Large intestine (tissue), 3 donors: ENCODE results near the gene MT1B. TPM values are rescaled to one million over a fixed set of nuclear protein-coding genes. Genes with fewer than 3 reads are reported as not detected.

Experiments used
- DNase-seq, 2 donors: peaks; one replicate each; pipeline versions ENCODE4 v3.0.0 to v3.0.0-alpha.2; 2013
- H3K27ac ChIP-seq: one replicate; pipeline ENCODE4 v1.5.1; 2013; ENCODE audit warnings: low read length
- H3K27me3 ChIP-seq: 2 replicates; pipeline ENCODE4 v1.6.1; 2013; ENCODE audit warnings: low read length; ENCODE audit not compliant: control insufficient read depth, insufficient read depth
- H3K36me3 ChIP-seq: 2 replicates; pipeline ENCODE4 v1.6.1; 2013; ENCODE audit warnings: low read length; ENCODE audit not compliant: control insufficient read depth, insufficient read depth
- H3K4me1 ChIP-seq: one replicate; pipeline ENCODE4 v1.6.1; 2013; ENCODE audit warnings: low read length; ENCODE audit not compliant: control insufficient read depth, insufficient read depth
- H3K4me3 ChIP-seq: one replicate; pipeline ENCODE4 v1.5.1; 2013; ENCODE audit warnings: low read length
- H3K9me3 ChIP-seq: one replicate; pipeline ENCODE4 v1.6.1; 2013; ENCODE audit warnings: mild to moderate bottlenecking, low read depth, low read length, moderate library complexity; ENCODE audit not compliant: control insufficient read depth
- WGBS: methylation state at CpG from one replicate; pipeline ENCODE4 v1.1.5; 2013; ENCODE audit warnings: low lambda C conversion rate; ENCODE audit not compliant: insufficient coverage; 5-methylcytosine and 5-hydroxymethylcytosine counted together
- polyA plus RNA-seq: library from polyadenylated mRNA; unstranded; fragments of 120-200 nt; gene quantifications from one replicate; pipeline ENCODE4 v1.2.1, GENCODE V29; 2013

The MT1B gene
- polyA plus RNA-seq, 1 donor = not detected

DNA sequence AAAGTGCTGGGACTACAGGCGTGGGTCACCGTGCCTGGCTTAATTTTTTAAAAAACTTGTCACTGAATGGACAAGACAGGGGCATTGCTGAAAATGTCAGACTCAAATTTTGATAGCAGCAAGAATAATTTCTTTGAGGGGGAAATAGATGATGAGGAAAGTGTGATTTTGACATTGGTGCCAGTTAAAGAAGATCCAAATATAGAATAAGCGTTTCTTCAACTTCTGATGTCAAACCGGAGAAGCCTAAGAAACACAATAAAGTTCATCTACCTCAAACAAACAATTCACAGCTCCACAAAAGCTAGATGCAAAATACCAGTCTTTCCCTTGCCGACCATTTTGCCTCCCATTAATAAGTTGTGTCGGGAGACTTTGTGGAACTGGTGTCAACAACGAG, 35.1 kb downstream of the MT1B start:
- DNase-seq = no peak
- Histone ChIP-seq H3K9me3 (peaks cover 6% of the 10 kb centered on the region), H3K4me1 (peaks cover 5% of the 10 kb centered on the region)

DNA sequence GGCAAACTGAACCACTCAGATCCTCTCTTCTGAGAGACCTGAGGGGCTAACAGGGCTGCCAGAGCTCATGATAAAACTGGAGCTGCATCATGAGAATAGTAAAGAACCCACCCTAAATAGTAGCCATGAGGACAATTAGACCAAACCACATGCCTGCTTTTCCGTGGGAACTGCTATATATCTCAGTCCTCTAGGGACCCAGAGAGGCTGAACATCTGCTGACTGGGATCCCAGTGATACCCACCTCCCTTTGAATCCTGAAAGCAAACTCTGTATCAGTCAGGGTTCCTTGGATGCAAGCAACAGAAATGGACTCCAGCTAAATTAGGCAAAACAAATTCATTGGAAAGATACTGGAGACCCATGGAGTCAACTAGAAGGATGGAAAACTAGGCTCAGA, 37.1 kb downstream of the MT1B start:
- H3K27me3 ChIP-seq = no peaks in the 10 kb centered on the region
- no CpG with 5 or more reads among the region's 1 CpG for WGBS
- peaks cover 6% of the 10 kb centered on the region for H3K9me3 ChIP-seq

More for the DNA sequence above, 35.1 kb downstream of the MT1B start:
- Histone ChIP-seq H3K27ac (no peak overlapping the region), H3K4me3 (no peak overlapping the region), H3K27me3 (no peaks in the 10 kb centered on the region), H3K36me3 (no peaks in the 10 kb centered on the region)
- 100% methylated on average over 2 of the region's 7 CpGs for WGBS

GRCh38 chr16:56689171-56689570, 37.5 kb downstream of the MT1B start:
- H3K9me3 ChIP-seq = peaks cover 6% of the 10 kb centered on the region
- no peaks in the 10 kb centered on the region for H3K27me3 ChIP-seq
- H3K4me3 ChIP-seq = no peak overlapping the region
- no peak overlapping the region for H3K27ac ChIP-seq
- peaks cover 6% of the 10 kb centered on the region for H3K4me1 ChIP-seq
- H3K36me3 ChIP-seq = no peaks in the 10 kb centered on the region
- no peak for DNase-seq
- WGBS = no CpG with 5 or more reads among the region's 3 CpGs

More for the DNA sequence above, 37.1 kb downstream of the MT1B start:
- Histone ChIP-seq H3K36me3 (no peaks in the 10 kb centered on the region), H3K4me3 (no peak overlapping the region), H3K4me1 (peaks cover 6% of the 10 kb centered on the region), H3K27ac (no peak overlapping the region)
- no peak for DNase-seq

DNA sequence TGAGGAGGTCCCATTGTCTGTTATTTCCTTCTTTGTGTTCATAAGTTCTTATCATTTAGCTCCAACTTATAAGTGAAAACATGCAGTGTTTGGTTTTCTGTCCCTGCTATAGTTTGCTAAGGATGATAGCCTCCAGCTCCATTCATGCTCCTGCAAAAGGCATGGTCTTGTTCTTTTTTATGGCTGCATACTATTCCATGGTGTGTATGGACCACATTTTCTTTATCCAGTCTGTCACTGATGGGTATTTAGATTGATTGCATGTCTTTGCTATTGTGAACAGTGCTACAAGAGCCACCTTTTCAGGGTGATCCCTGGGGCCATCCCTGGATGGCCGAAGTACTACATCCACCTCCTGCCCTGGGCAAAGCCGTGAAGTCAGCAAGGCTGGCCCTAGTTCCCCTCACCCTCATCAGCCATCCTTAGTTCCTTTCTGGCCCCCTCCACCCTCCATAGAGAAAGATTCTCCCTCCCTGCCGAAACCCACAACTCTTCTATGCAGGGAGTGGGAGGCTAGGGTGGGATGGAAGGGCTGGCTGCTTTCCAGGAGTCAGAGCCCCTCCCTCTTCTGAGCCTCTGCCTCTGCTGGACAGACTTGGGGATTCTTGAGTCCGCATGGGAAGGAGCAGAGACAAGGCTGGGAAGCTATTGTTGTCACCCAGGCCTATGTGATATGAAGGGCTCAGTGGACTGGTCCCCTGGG, 38.9 kb downstream of the MT1B start:
- Histone ChIP-seq H3K27ac (no peak overlapping the region), H3K36me3 (no peaks in the 10 kb centered on the region), H3K27me3 (no peaks in the 10 kb centered on the region), H3K4me3 (no peak overlapping the region), H3K4me1 (peaks cover 6% of the 10 kb centered on the region), H3K9me3 (peaks cover 6% of the 10 kb centered on the region)
- DNase-seq = no peak
- no CpG with 5 or more reads among the region's 4 CpGs for WGBS

DNA sequence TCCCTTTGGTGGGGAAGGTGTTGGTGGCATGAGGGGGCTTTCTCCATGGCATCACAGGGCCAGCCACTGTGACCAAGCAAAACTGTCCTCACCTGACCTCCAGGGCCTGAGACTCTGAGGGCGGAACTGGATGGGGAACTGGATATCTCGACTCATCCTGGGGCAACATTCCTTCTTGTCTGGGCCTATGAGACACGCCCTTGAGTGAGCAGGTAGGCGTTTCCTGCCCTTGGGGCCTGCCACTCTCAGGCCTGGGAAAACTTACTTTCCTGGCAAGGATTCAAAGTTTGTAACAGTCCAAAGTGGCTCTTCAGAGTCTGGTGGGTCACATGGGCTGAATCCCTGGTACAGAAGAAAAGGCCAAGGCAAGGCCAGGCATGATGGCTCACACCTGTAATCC, 40.2 kb downstream of the MT1B start:
- DNase-seq = peak; percentile 92 to 97
- H3K27me3 ChIP-seq = no peaks in the 10 kb centered on the region
- no peak overlapping the region for H3K4me3 ChIP-seq
- WGBS = no CpG with 5 or more reads among the region's 4 CpGs
- no peaks in the 10 kb centered on the region for H3K36me3 ChIP-seq
- H3K27ac ChIP-seq = peak overlapping the region; percentile 51
- no peaks in the 10 kb centered on the region for H3K9me3 ChIP-seq
- peaks cover 6% of the 10 kb centered on the region for H3K4me1 ChIP-seq

- H3K4me3 ChIP-seq = no peak overlapping the region
- no peak overlapping the region for H3K27ac ChIP-seq
- H3K27me3 ChIP-seq = no peaks in the 10 kb centered on the region
- no peaks in the 10 kb centered on the region for H3K9me3 ChIP-seq
- no peaks in the 10 kb centered on the region for H3K36me3 ChIP-seq
- DNase-seq = no peak
- WGBS = no CpG with 5 or more reads among the region's 1 CpG
- H3K4me1 ChIP-seq = peaks cover 6% of the 10 kb centered on the region
These were observed 43.6 kb downstream of the MT1B start for GRCh38 chr16:56695246-56695645.

- H3K4me3 ChIP-seq = no peak overlapping the region
- H3K9me3 ChIP-seq = no peaks in the 10 kb centered on the region
- DNase-seq = no peak
- no peaks in the 10 kb centered on the region for H3K27me3 ChIP-seq
- 100% methylated on average over 1 of the region's 5 CpGs for WGBS
- H3K36me3 ChIP-seq = no peaks in the 10 kb centered on the region
- H3K27ac ChIP-seq = no peak overlapping the region
- H3K4me1 ChIP-seq = peaks cover under 1% of the 10 kb centered on the region
These were observed 45.9 kb downstream of the MT1B start for GRCh38 chr16:56697456-56698155.

DNA sequence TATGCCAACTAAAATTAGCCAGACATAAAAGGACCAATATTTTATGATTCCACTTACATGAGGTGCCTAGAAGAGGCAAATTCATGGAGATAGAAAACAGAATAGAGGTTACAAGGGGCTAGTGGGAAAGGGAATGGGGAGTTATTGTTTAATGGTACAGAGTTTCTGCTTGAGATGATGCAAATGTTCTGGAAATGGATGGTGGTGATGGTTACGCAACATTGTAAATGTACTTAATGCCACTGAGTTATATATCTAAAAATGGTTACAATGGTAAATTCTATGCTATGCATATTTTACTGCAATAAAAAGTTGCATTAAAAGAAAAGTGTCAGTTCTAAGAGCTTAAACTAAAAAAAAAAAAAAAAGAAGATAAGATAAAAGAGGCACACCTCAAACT, 48.5 kb downstream of the MT1B start:
- Histone ChIP-seq H3K36me3 (no peaks in the 10 kb centered on the region), H3K27ac (no peak overlapping the region), H3K27me3 (no peaks in the 10 kb centered on the region), H3K4me1 (no peaks in the 10 kb centered on the region), H3K9me3 (no peaks in the 10 kb centered on the region), H3K4me3 (no peak overlapping the region)
- 17% methylated on average over 1 of the region's 1 CpG for WGBS
- no peak for DNase-seq

DNA sequence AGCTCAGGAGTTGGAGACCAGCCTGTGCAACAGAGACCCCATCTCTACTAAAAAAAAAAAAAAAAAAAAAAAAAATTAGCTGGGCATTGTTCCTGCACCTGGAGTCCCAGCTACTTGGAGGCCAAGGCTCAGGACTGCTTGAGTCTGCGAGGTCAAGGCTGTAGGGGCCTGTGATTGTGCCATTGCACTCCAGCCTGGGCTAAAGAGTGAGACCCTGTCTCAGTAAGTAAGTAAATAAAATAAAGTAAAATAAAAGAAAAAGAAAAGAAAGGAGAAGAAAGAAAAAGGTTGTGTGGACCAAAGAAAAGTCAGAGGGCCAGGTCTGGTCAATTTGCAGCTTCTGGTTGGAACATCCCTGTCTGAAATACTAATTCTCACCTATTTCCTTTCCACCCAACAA, 48.9 kb downstream of the MT1B start:
- H3K36me3 ChIP-seq = no peaks in the 10 kb centered on the region
- H3K9me3 ChIP-seq = no peaks in the 10 kb centered on the region
- H3K27ac ChIP-seq = no peak overlapping the region
- no peaks in the 10 kb centered on the region for H3K4me1 ChIP-seq
- no peak overlapping the region for H3K4me3 ChIP-seq
- H3K27me3 ChIP-seq = no peaks in the 10 kb centered on the region
- DNase-seq = no peak
- WGBS = 100% methylated on average over 1 of the region's 1 CpG

DNA sequence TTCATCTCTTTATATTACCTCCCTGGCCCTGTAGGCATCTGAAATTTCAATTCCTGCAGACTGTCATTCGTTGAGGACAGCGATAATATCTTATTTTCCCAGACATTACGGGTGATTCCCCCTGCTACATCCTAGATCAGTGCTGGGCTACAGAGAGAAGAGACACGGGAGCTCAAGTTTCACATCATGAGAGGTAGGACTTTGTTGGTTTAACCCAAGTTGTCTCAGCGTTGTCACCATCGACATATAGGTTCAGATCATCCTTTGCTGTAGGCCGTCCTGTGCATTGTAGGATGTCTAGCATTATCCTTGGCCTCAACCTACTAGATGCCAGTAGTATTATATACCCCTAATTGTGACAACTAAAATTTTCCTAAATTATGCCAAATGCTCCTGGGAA, 49.8 kb downstream of the MT1B start:
- Histone ChIP-seq H3K27me3 (no peaks in the 10 kb centered on the region), H3K4me1 (no peaks in the 10 kb centered on the region), H3K36me3 (no peaks in the 10 kb centered on the region), H3K4me3 (no peak overlapping the region), H3K27ac (no peak overlapping the region), H3K9me3 (no peaks in the 10 kb centered on the region)
- DNase-seq = no peak
- 100% methylated on average over 2 of the region's 7 CpGs for WGBS
